HCT116 (cell line): ENCODE measurements around the gene GSTA1. TPM values are rescaled to one million over a fixed set of nuclear protein-coding genes. Genes with fewer than 3 reads are reported as not detected.

Source experiments
- ATAC-seq: fragments of 200-7000 bp; cut with Tn5 transposase; 2 replicates; pipeline ENCODE4 v1.9.1; 2020; ENCODE audit warnings: mild to moderate bottlenecking, moderate library complexity
- BruUV-seq: library from RNA; stranded (reverse); fragments of 400-500 nt; replicated peaks from 2 replicates; lab custom pipeline; 2021; lab: Mats Ljungman, UMichigan
- CTCF ChIA-PET: fragments of 300-600 bp; sonication (Branson Sonifier 250); formaldehyde crosslinking; loops from one replicate; lab custom pipeline; 2021; ENCODE audit warnings: antibody characterized with exemption; lab: Charles Lee
- POLR2A ChIA-PET: fragments of 300-600, 350-600 bp; sonication (Branson Sonifier 250); formaldehyde crosslinking; loops from one replicate; lab custom pipeline; 2021; ENCODE audit warnings: antibody characterized with exemption; lab: Charles Lee
- RAD21 ChIA-PET, 2 experiments: fragments of 300-600 bp; sonication (Branson Sonifier 250); formaldehyde crosslinking; loops; one replicate each; lab custom pipeline; 2023; ENCODE audit warnings: low total read pairs in 2 of 2; ENCODE audit not compliant: uncharacterized antibody in 2 of 2, unreplicated experiment in 2 of 2, low non-redundant PET in 1 of 2; lab: Charles Lee
- DNase-seq: peaks from one replicate; pipeline ENCODE4 v3.0.0-alpha.2; 2010; ENCODE audit warnings: low read depth, low spot score
- H2AFZ ChIP-seq: fragments of 200-600 bp; shearing (Covaris generic), sonication (generic); 2 replicates; pipeline ENCODE4 v1.6.1; 2017; ENCODE audit warnings: low read depth, mixed run types, mixed read lengths, antibody characterized with exemption, low read length; ENCODE audit not compliant: poor library complexity, severe bottlenecking
- H3K27ac ChIP-seq: 2 replicates; pipeline ENCODE4 v1.5.1; 2012; ENCODE audit warnings: low read depth, low read length
- H3K27me3 ChIP-seq: fragments of 200-600 bp; sonication (generic); 2 replicates; pipeline ENCODE4 v1.6.1; 2016; ENCODE audit warnings: mixed run types, low read length, mixed read lengths; ENCODE audit not compliant: insufficient read depth
- H3K36me3 ChIP-seq, 2 experiments: fragments of 200-500 bp in 1 of 2; fragments of 200-600 bp in 1 of 2; sonication (Bioruptor generic) in 1 of 2; sonication (generic) in 1 of 2; 2 replicates each; pipeline versions ENCODE4 v1.5.1 to v1.6.1; 2014 to 2016; ENCODE audit warnings: low read length in 2 of 2, inconsistent platforms in 1 of 2, mixed read lengths in 1 of 2, mixed run types in 1 of 2; ENCODE audit not compliant: insufficient read depth in 2 of 2, control insufficient read depth in 1 of 2
- H3K4me1 ChIP-seq, 2 experiments: fragments of 200-600 bp in 1 of 2; sonication (generic) in 1 of 2; 2 replicates each; pipeline versions ENCODE4 v1.5.1 to v1.6.1; 2012 to 2017; ENCODE audit warnings: low read length in 2 of 2, inconsistent platforms in 1 of 2, mild to moderate bottlenecking in 1 of 2, mixed read lengths in 1 of 2, mixed run types in 1 of 2, moderate library complexity in 1 of 2; ENCODE audit not compliant: insufficient read depth in 2 of 2, control insufficient read depth in 1 of 2
- H3K4me2 ChIP-seq: fragments of 200-600 bp; sonication (generic); 2 replicates; pipeline ENCODE4 v1.6.1; 2017; ENCODE audit warnings: mixed run types, low read length, mixed read lengths
- H3K4me3 ChIP-seq, 2 experiments: fragments of 200-600 bp in 1 of 2; sonication (generic) in 1 of 2; replicated peaks in 1 of 2; 2 replicates each; pipeline ENCODE4 v1.5.1; 2011 to 2016; ENCODE audit warnings: low read length in 2 of 2, control low read depth in 1 of 2, low read depth in 1 of 2, mild to moderate bottlenecking in 1 of 2, mixed read lengths in 1 of 2, mixed run types in 1 of 2
- H3K79me2 ChIP-seq: fragments of 200-600 bp; sonication (generic); 2 replicates; pipeline ENCODE4 v1.6.1; 2017; ENCODE audit warnings: mild to moderate bottlenecking, mixed run types, low read length, moderate library complexity, mixed read lengths; ENCODE audit not compliant: insufficient read depth
- H3K9ac ChIP-seq: fragments of 200-600 bp; sonication (generic); 2 replicates; pipeline ENCODE4 v1.6.1; 2016; ENCODE audit warnings: low read length, mixed read lengths
- H3K9me2 ChIP-seq: fragments of 200-600 bp; sonication (generic), shearing (Covaris generic); 2 replicates; pipeline ENCODE4 v1.6.1; 2017; ENCODE audit warnings: mixed run types, mild to moderate bottlenecking, moderate library complexity; ENCODE audit not compliant: insufficient read depth
- H3K9me3 ChIP-seq, 2 experiments: fragments of 200-500 bp in 1 of 2; fragments of 200-600 bp in 1 of 2; sonication (Bioruptor generic) in 1 of 2; sonication (generic) in 1 of 2; 2 replicates each; pipeline ENCODE4 v1.6.1; 2014 to 2017; ENCODE audit warnings: low read length in 2 of 2, mixed read lengths in 2 of 2, inconsistent platforms in 1 of 2, low read depth in 1 of 2, mild to moderate bottlenecking in 1 of 2, mixed run types in 1 of 2, moderate library complexity in 1 of 2; ENCODE audit not compliant: control insufficient read depth in 1 of 2, insufficient read depth in 1 of 2
- H4K20me1 ChIP-seq: fragments of 200-600 bp; sonication (generic), shearing (Covaris generic); 2 replicates; pipeline ENCODE4 v1.6.1; 2017; ENCODE audit warnings: mixed run types, mild to moderate bottlenecking, moderate library complexity; ENCODE audit not compliant: insufficient read depth
- ATF3 ChIP-seq: IDR thresholded peaks from 2 replicates; pipeline ENCODE4 v1.6.1; 2012
- CEBPB ChIP-seq: IDR thresholded peaks from 2 replicates; pipeline ENCODE4 v1.6.1; 2012; ENCODE audit warnings: low read depth
- CTCF ChIP-seq, 3 experiments: fragments of 200-600 bp in 1 of 3; sonication (generic) in 1 of 3; IDR thresholded peaks in 2 of 3; conservative IDR thresholded peaks in 1 of 3; 2 replicates each; pipeline ENCODE4 v1.5.1; 2012 to 2017; ENCODE audit warnings: low read depth in 2 of 3, low read length in 2 of 3, antibody characterized with exemption in 1 of 3, borderline replicate concordance in 1 of 3, control low read depth in 1 of 3, mild to moderate bottlenecking in 1 of 3, mixed read lengths in 1 of 3, mixed run types in 1 of 3, moderate library complexity in 1 of 3; ENCODE audit not compliant: insufficient read depth in 1 of 3
- EGR1 ChIP-seq: IDR thresholded peaks from 2 replicates; pipeline ENCODE4 v1.6.1; 2012; ENCODE audit warnings: low read depth
- EZH2 ChIP-seq: fragments of 200-600 bp; sonication (generic); IDR thresholded peaks from 2 replicates; pipeline ENCODE4 v1.6.1; 2017; ENCODE audit warnings: antibody characterized with exemption, mixed run types
- EZH2phosphoT487 ChIP-seq: fragments of 200-600 bp; IDR thresholded peaks from 2 replicates; pipeline ENCODE4 v1.6.1; 2018; ENCODE audit warnings: antibody characterized with exemption, borderline replicate concordance
- FOSL1 ChIP-seq: IDR thresholded peaks from 2 replicates; pipeline ENCODE4 v1.6.1; 2012; ENCODE audit warnings: low read depth
- JUND ChIP-seq: IDR thresholded peaks from 2 replicates; pipeline ENCODE4 v1.6.1; 2012
- MAX ChIP-seq: IDR thresholded peaks from 2 replicates; pipeline ENCODE4 v1.6.1; 2012
- POLR2A ChIP-seq: IDR thresholded peaks from 2 replicates; pipeline ENCODE4 v1.7.0; 2011; ENCODE audit warnings: borderline replicate concordance; ENCODE audit not compliant: insufficient read depth, insufficient read length; ENCODE audit errors: extremely low read depth
- RAD21 ChIP-seq: IDR thresholded peaks from 2 replicates; pipeline ENCODE4 v1.6.1; 2012; ENCODE audit warnings: low read depth, mild to moderate bottlenecking
- REST ChIP-seq: IDR thresholded peaks from 2 replicates; pipeline ENCODE4 v1.6.1; 2012; ENCODE audit warnings: low read depth
- SIN3A ChIP-seq: IDR thresholded peaks from 2 replicates; pipeline ENCODE4 v1.6.1; 2012; ENCODE audit warnings: low read depth
- TCF7L2 ChIP-seq: IDR thresholded peaks from 2 replicates; pipeline ENCODE4 v1.7.0; 2011; ENCODE audit warnings: borderline replicate concordance, inconsistent platforms; ENCODE audit not compliant: insufficient read depth, insufficient read length; ENCODE audit errors: extremely low read depth
- YY1 ChIP-seq: IDR thresholded peaks from 2 replicates; pipeline ENCODE4 v1.6.1; 2011; ENCODE audit warnings: low read length, low read depth, moderate library complexity, mild to moderate bottlenecking; ENCODE audit not compliant: insufficient replicate concordance; ENCODE audit errors: extremely low read depth
- ZBTB33 ChIP-seq: IDR thresholded peaks from 2 replicates; pipeline ENCODE4 v1.6.1; 2011; ENCODE audit warnings: mild to moderate bottlenecking, low read length, moderate library complexity; ENCODE audit not compliant: insufficient replicate concordance; ENCODE audit errors: extremely low read depth
- ZNF274 ChIP-seq: fragments of 200-500 bp; sonication (Bioruptor generic); IDR thresholded peaks from 2 replicates; pipeline ENCODE4 v1.6.1; 2014; ENCODE audit warnings: mild to moderate bottlenecking, low read depth, low read length, inconsistent platforms
- intact Hi-C: fragments of 100-400 bp; cut with micrococcal nuclease; formaldehyde crosslinking; loops from 2 replicates; pipeline ENCODE4 v1.10.0; 2022
- total RNA-seq: library from RNA; stranded (reverse); gene quantifications from one replicate; pipeline ENCODE4 v1.2.1, GENCODE V29; 2021; ENCODE audit not compliant: unreplicated experiment

Gene GSTA1
- total RNA-seq, 1 experiment from 2014 or later = 0.57 TPM

- H3K4me1 ChIP-seq = no peaks in the 10 kb centered on the region
- no peaks in the 10 kb centered on the region for H3K36me3 ChIP-seq
- no peak for DNase-seq
- POLR2A ChIA-PET = no interaction called here
- intact Hi-C loops = no loop called here
- TF ChIP-seq POLR2A (no peak), EZH2phosphoT487 (no peak), RAD21 (no peak), TCF7L2 (no peak), ZBTB33 (no peak), YY1 (no peak), CTCF (IDR thresholded peaks at IDR 0.05 in 2 of 3, conservative IDR thresholded peaks at IDR 0.05 in 1 of 3; ENCODE audit: borderline replicate concordance in 1 of 3, insufficient read depth in 1 of 3, low read depth in 2 of 3, low read length in 2 of 3) (no peak), MAX (no peak), CEBPB (no peak), EZH2 (no peak), JUND (no peak), EGR1 (no peak), REST (no peak), FOSL1 (no peak), SIN3A (no peak), ATF3 (no peak), ZNF274 (no peak)
- TF ChIP-seq, all 23 proteins: peak for 0
- Histone ChIP-seq H3K9ac (no peak overlapping the region), H3K9me3 (no peaks in the 10 kb centered on the region), H3K27me3 (no peaks in the 10 kb centered on the region), H3K27ac (no peak overlapping the region), H4K20me1 (no peaks in the 10 kb centered on the region), H3K4me2 (no peak overlapping the region), H2AFZ (no peak overlapping the region), H3K9me2 (no peaks in the 10 kb centered on the region), H3K4me3 (no peak overlapping the region), H3K79me2 (no peaks in the 10 kb centered on the region)
- no TSS peak for BruUV-seq
- no peak for ATAC-seq
- ChIA-PET RAD21 (no interaction called here), CTCF (no interaction called here)
These were observed 49.2 kb downstream of the GSTA1 start for GRCh38 chr6:52754443-52754842.
